Measurements from ENCODE around the gene ARID1B.
"Not testable (repeated sequence)": the region's sequence is repeated elsewhere in the genome, so short reads cannot be mapped to it uniquely, and the experiment has no call there.

Gene ARID1B

DNA sequence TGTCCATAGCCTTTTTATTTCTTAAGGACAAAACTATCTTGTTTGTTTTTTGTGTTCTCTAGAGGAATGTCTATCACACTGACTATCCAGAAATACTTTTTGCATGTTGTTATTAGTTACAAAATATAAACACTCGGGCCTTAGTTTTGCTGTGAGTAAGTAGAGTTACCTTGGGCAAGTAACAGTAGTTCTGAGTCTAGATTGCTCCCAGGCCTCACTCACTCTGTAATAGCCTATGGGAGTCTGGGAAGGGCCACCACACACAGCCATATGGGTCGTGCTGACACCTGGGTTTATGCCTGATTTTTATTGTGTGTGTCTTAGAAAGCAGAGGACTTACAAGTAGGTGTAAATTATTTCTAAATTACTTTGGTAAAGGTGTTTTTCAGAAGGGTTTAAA, 360.3 kb downstream of the ARID1B start:
- no peak overlapping the region for H3K4me3 ChIP-seq (ENCODE audit: low read depth, low read length)
- TF ChIP-seq, protein P1, sequence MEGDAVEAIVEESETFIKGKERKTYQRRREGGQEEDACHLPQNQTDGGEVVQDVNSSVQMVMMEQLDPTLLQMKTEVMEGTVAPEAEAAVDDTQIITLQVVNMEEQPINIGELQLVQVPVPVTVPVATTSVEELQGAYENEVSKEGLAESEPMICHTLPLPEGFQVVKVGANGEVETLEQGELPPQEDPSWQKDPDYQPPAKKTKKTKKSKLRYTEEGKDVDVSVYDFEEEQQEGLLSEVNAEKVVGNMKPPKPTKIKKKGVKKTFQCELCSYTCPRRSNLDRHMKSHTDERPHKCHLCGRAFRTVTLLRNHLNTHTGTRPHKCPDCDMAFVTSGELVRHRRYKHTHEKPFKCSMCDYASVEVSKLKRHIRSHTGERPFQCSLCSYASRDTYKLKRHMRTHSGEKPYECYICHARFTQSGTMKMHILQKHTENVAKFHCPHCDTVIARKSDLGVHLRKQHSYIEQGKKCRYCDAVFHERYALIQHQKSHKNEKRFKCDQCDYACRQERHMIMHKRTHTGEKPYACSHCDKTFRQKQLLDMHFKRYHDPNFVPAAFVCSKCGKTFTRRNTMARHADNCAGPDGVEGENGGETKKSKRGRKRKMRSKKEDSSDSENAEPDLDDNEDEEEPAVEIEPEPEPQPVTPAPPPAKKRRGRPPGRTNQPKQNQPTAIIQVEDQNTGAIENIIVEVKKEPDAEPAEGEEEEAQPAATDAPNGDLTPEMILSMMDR (IDR thresholded peaks at IDR 0.05; ENCODE audit: insufficient read depth, low read depth, low read length, missing control alignments), result no peak
- no peak for DNase-seq (ENCODE audit: low read depth)

GRCh38 chr6:157139054-157139708, 362.0 kb downstream of the ARID1B start:
- H3K4me3 ChIP-seq (ENCODE audit: low read depth, low read length), result no peak overlapping the region
- DNase-seq (ENCODE audit: low read depth), result no peak
- TF ChIP-seq, protein P1 (IDR thresholded peaks at IDR 0.05; ENCODE audit: insufficient read depth, low read depth, low read length, missing control alignments), result no peak

- no peak overlapping the region for H3K4me3 ChIP-seq (ENCODE audit: low read depth, low read length)
- TF ChIP-seq, protein P1 (IDR thresholded peaks at IDR 0.05; ENCODE audit: insufficient read depth, low read depth, low read length, missing control alignments), result no peak
- no peak for DNase-seq (ENCODE audit: low read depth)
Measured at GRCh38 chr6:157143171-157143889, 366.2 kb downstream of the ARID1B start.

- H3K4me3 ChIP-seq (ENCODE audit: low read depth, low read length), result no peak overlapping the region
- TF ChIP-seq, protein P1 (IDR thresholded peaks at IDR 0.05; ENCODE audit: insufficient read depth, low read depth, low read length, missing control alignments), result no peak
Measured at GRCh38 chr6:157143890-157144798, 367.0 kb downstream of the ARID1B start.

DNA sequence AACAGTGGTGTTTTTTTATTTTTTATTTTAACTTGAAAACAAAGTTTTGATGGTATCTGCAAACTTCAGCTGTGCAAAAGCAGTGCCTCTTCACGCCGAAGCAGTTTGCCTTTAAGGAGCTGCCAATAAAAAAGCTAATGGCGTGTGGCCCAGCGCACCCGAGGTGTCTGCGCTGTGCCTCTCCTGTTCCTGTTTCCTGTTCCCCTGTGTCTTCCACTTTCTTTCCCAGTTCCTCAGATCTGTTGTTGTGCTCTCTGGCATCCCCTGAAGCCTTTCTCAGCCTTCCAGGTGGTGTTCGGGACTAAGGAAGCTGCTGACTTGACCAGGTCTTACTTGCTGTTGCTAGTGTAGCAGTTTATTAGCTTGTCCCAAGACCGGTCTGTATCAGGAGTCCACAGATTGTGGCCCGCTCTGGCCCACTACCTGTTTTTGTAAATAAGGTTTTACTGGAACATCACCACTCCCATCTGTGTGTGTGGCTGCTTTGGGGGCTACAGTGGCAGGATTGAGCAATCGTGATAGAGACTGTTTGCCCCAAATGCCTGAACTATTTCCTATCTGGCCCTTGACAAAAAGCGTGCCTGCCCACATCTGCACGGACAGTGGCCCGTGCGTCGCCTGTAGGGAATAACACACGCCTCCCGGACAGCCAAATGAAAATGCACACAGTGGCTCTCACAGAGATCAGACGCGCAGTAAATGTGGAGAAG, 367.8 kb downstream of the ARID1B start:
- H3K4me3 ChIP-seq (ENCODE audit: low read depth, low read length), result no peak overlapping the region
- no peak for DNase-seq (ENCODE audit: low read depth)
- TF ChIP-seq, protein P1 (IDR thresholded peaks at IDR 0.05; ENCODE audit: insufficient read depth, low read depth, low read length, missing control alignments), result no peak

More at GRCh38 chr6:157143890-157144798, 367.0 kb downstream of the ARID1B start:
- no peak for DNase-seq (ENCODE audit: low read depth)

DNA sequence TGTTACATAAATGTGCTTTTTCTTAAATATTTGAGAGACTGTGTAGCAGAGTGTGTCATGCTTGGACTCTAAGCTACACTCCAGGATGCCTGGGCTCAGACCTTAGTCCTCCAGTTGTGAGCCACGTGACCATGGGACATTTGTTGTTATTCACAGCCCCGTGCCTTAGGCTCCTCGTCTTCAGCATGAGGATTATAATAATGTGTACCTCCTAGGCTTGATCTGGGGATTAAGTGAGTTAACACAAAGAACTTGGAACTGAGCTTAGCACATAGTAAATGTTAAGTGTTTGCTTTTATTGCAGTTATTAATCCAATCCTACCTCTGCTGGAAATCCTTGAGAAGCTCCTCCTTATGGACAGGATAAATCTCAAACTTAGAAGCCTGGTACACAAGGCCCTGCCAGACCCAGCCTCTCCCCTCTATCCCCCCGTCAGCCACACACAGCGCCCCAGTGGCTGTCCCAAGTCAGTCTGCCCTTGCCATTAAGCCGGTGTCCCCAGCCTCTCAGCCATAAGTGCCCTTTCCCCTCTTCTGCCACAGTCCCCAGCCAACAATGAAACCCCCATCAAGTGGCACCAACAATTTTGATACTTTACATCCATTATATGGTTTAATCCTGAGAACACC, 368.6 kb downstream of the ARID1B start:
- H3K4me3 ChIP-seq (ENCODE audit: low read depth, low read length), result no peak overlapping the region
- TF ChIP-seq, protein P1 (IDR thresholded peaks at IDR 0.05; ENCODE audit: insufficient read depth, low read depth, low read length, missing control alignments), result no peak
- no peak for DNase-seq (ENCODE audit: low read depth)

- not testable (repeated sequence) for H3K4me3 ChIP-seq (ENCODE audit: low read depth, low read length); DNase-seq (ENCODE audit: low read depth)
Measured at GRCh38 chr6:157147054-157148026, 370.2 kb downstream of the ARID1B start.
